ENCODE data around the gene SNAP23. TPM values are rescaled to one million over a fixed set of nuclear protein-coding genes. Genes with fewer than 3 reads are reported as not detected.
"Not testable (repeated sequence)": the region's sequence is repeated elsewhere in the genome, so short reads cannot be mapped to it uniquely, and the experiment has no call there.

Gene SNAP23
- total RNA-seq, 2 experiments from 2014 or later = 43.1 to 46.8 TPM

- Mint-ChIP-seq H3K36me3 (peaks cover 28% of the 10 kb centered on the region), H3K27ac (peak overlapping the region; percentile 89), H3K4me1 (ENCODE audit: low read depth) (peaks cover 56% of the 10 kb centered on the region), H3K4me3 (peak overlapping the region; percentile 95), H3K27me3 (no peaks in the 10 kb centered on the region), H3K9me3 (no peaks in the 10 kb centered on the region)
- no peak for DNase-seq
- POLR2A ChIA-PET = interaction anchor here (0.7 to 2.1 kb wide), 4 partner anchors 26 to 188 kb away, joined by 3 to 10 read pairs (median 6); partner anchors contain the start of genes SNAP23 and STARD9
- CTCF ChIA-PET = interaction anchor here (1.3 kb wide), 1 partner anchor 27 kb away, joined by 4 read pairs; the partner anchor contains the start of gene STARD9
- intact Hi-C loops (cut with micrococcal nuclease) = loop anchor here (1.0 to 2.0 kb wide), 3 partner anchors 27 to 102 kb away; partner anchors contain the start of genes STARD9 and ZNF106
Measured at GRCh38 chr15:42547918-42548248, 52.4 kb downstream of the SNAP23 start.

- POLR2A ChIA-PET = interaction anchor here (0.6 to 2.1 kb wide), 6 partner anchors 25 to 188 kb away, joined by 3 to 10 read pairs (median 4); partner anchors contain the start of genes SNAP23, STARD9 and ZNF106
- Mint-ChIP-seq H3K9me3 (no peaks in the 10 kb centered on the region), H3K36me3 (peaks cover 28% of the 10 kb centered on the region), H3K27ac (peak within 1 kb of the TSS; percentile 89), H3K4me3 (peak within 1 kb of the TSS; percentile 95), H3K27me3 (no peaks in the 10 kb centered on the region), H3K4me1 (ENCODE audit: low read depth) (peaks cover 57% of the 10 kb centered on the region)
- intact Hi-C loops (cut with micrococcal nuclease) = loop anchor here (1.0 to 2.0 kb wide), 3 partner anchors 27 to 102 kb away; partner anchors contain the start of genes STARD9 and ZNF106
- CTCF ChIA-PET = interaction anchor here (1.3 kb wide), 1 partner anchor 27 kb away, joined by 4 read pairs; the partner anchor contains the start of gene STARD9
- peak; percentile 92 for DNase-seq
Measured at GRCh38 chr15:42548249-42549031, 53.0 kb downstream of the SNAP23 start, which contains the start of the genes HAUS2 and LRRC57. TSS of gene HAUS2 (plus strand) at chr15:42548838. CDS start at chr15:42548873, 35 bp downstream. TSS of gene LRRC57 (minus strand) at chr15:42548793. CDS start at chr15:42548434, 359 bp downstream.

GRCh38 chr15:42549032-42549491 lies 53.6 kb downstream of the SNAP23 start:
- DNase-seq = no peak
- Mint-ChIP-seq H3K9me3 (no peaks in the 10 kb centered on the region), H3K36me3 (peaks cover 24% of the 10 kb centered on the region), H3K4me3 (peak overlapping the region; percentile 95), H3K27me3 (no peaks in the 10 kb centered on the region), H3K27ac (peak overlapping the region; percentile 89), H3K4me1 (ENCODE audit: low read depth) (peaks cover 63% of the 10 kb centered on the region)
- ChIA-PET CTCF (interaction anchor here (1.3 kb wide), 1 partner anchor 26 kb away, joined by 4 read pairs; the partner anchor contains the start of gene STARD9), POLR2A (interaction anchor here (0.6 to 2.1 kb wide), 5 partner anchors 25 to 91 kb away, joined by 3 to 10 read pairs (median 5); partner anchors contain the start of genes SNAP23, STARD9 and ZNF106)
- intact Hi-C loops (cut with micrococcal nuclease) = loop anchor here (2.0 kb wide), 1 partner anchor 58 kb away; the partner anchor contains the start of gene ZNF106

GRCh38 chr15:42549741-42550392 lies 54.4 kb downstream of the SNAP23 start:
- Mint-ChIP-seq H3K27ac (peak overlapping the region; percentile 31), H3K36me3 (peaks cover 23% of the 10 kb centered on the region), H3K4me1 (ENCODE audit: low read depth) (peaks cover 62% of the 10 kb centered on the region), H3K27me3 (no peaks in the 10 kb centered on the region), H3K4me3 (peak overlapping the region; percentile 95), H3K9me3 (no peaks in the 10 kb centered on the region)
- DNase-seq = no peak
- CTCF ChIA-PET = no interaction called here
- intact Hi-C loops (cut with micrococcal nuclease) = loop anchor here (2.0 kb wide), 1 partner anchor 59 kb away; the partner anchor contains the start of gene ZNF106
- POLR2A ChIA-PET = interaction anchor here (0.6 to 1.9 kb wide), 3 partner anchors 11 to 59 kb away, joined by 3 to 10 read pairs (median 5); partner anchors contain the start of genes SNAP23 and ZNF106

GRCh38 chr15:42553554-42553953 lies 58.1 kb downstream of the SNAP23 start:
- Mint-ChIP-seq H3K36me3 (peaks cover 9% of the 10 kb centered on the region), H3K4me1 (ENCODE audit: low read depth) (peaks cover 30% of the 10 kb centered on the region), H3K27ac (no peak overlapping the region), H3K27me3 (no peaks in the 10 kb centered on the region), H3K9me3 (no peaks in the 10 kb centered on the region), H3K4me3 (no peak overlapping the region)
- no peak for DNase-seq
- CTCF ChIA-PET = no interaction called here
- intact Hi-C loops (cut with micrococcal nuclease) = no loop called here
- POLR2A ChIA-PET = no interaction called here

- H3K9me3 Mint-ChIP-seq; intact Hi-C loops (cut with micrococcal nuclease); H3K27ac Mint-ChIP-seq; H3K27me3 Mint-ChIP-seq; H3K4me3 Mint-ChIP-seq; POLR2A ChIA-PET; DNase-seq: not testable (repeated sequence)
- peaks cover 14% of the 10 kb centered on the region for H3K4me1 Mint-ChIP-seq (ENCODE audit: low read depth)
- CTCF ChIA-PET = interaction anchor here (0.7 kb wide), 1 partner anchor 28 kb away, joined by 3 read pairs; no protein-coding TSS in a partner anchor
- H3K36me3 Mint-ChIP-seq = peaks cover 19% of the 10 kb centered on the region
Measured at GRCh38 chr15:42556550-42557207, 61.2 kb downstream of the SNAP23 start.

- Mint-ChIP-seq H3K27ac (no peak overlapping the region), H3K4me3 (no peak overlapping the region), H3K27me3 (no peaks in the 10 kb centered on the region), H3K4me1 (ENCODE audit: low read depth) (peaks cover 4% of the 10 kb centered on the region), H3K36me3 (peaks cover 24% of the 10 kb centered on the region), H3K9me3 (no peaks in the 10 kb centered on the region)
- POLR2A ChIA-PET = no interaction called here
- DNase-seq = no peak
- CTCF ChIA-PET = interaction anchor here (0.8 kb wide), 1 partner anchor 31 kb away, joined by 3 read pairs; no protein-coding TSS in a partner anchor
- intact Hi-C loops (cut with micrococcal nuclease) = no loop called here
Measured at GRCh38 chr15:42558739-42559138, 63.3 kb downstream of the SNAP23 start.

GRCh38 chr15:42575188-42576039 lies 80.0 kb downstream of the SNAP23 start, which contains the start of gene STARD9:
TSS of gene STARD9 (plus strand) at chr15:42575606. CDS start at chr15:42575716, 110 bp downstream.
- intact Hi-C loops (cut with micrococcal nuclease) = loop anchor here (1.0 to 10.0 kb wide), 7 partner anchors 27 to 609 kb away; partner anchors contain the start of genes CCNDBP1, CDAN1, GANC and HAUS2
- ChIA-PET CTCF (interaction anchor here (1.0 to 1.5 kb wide), 3 partner anchors 20 to 76 kb away, joined by 3 to 5 read pairs (median 4); partner anchors contain the start of genes HAUS2 and LRRC57), POLR2A (interaction anchor here (0.7 to 2.0 kb wide), 2 partner anchors 27 to 84 kb away, joined by 3 to 9 read pairs; partner anchors contain the start of genes HAUS2, LRRC57 and ZNF106)

GRCh38 chr15:42576040-42576594 lies 80.7 kb downstream of the SNAP23 start:
- Mint-ChIP-seq H3K27ac (no peak overlapping the region), H3K4me3 (peak overlapping the region; percentile 84), H3K27me3 (peaks cover 19% of the 10 kb centered on the region), H3K4me1 (ENCODE audit: low read depth) (peaks cover 20% of the 10 kb centered on the region), H3K36me3 (no peaks in the 10 kb centered on the region), H3K9me3 (no peaks in the 10 kb centered on the region)
- ChIA-PET CTCF (interaction anchor here (1.0 to 1.5 kb wide), 3 partner anchors 20 to 75 kb away, joined by 3 to 5 read pairs (median 4); partner anchors contain the start of genes HAUS2 and LRRC57), POLR2A (interaction anchor here (0.7 to 2.0 kb wide), 2 partner anchors 28 to 85 kb away, joined by 3 to 9 read pairs; partner anchors contain the start of genes HAUS2, LRRC57 and ZNF106)
- no peak for DNase-seq
- intact Hi-C loops (cut with micrococcal nuclease) = loop anchor here (5.0 to 10.0 kb wide), 4 partner anchors 161 to 609 kb away; partner anchors contain the start of genes CCNDBP1, CDAN1, GANC and TMEM87A

More at GRCh38 chr15:42575188-42576039, 80.0 kb downstream of the SNAP23 start, which contains the start of gene STARD9:
- Mint-ChIP-seq H3K4me3 (peak within 1 kb of the TSS; percentile 84), H3K27me3 (peaks cover 15% of the 10 kb centered on the region), H3K4me1 (ENCODE audit: low read depth) (peaks cover 15% of the 10 kb centered on the region), H3K27ac (no peak within 1 kb of the TSS), H3K36me3 (no peaks in the 10 kb centered on the region), H3K9me3 (no peaks in the 10 kb centered on the region)
- peak; percentile 97 for DNase-seq

- ChIA-PET CTCF (no interaction called here), POLR2A (no interaction called here)
- Mint-ChIP-seq H3K36me3 (no peaks in the 10 kb centered on the region), H3K27me3 (peaks cover 19% of the 10 kb centered on the region), H3K27ac (no peak overlapping the region), H3K4me3 (peak overlapping the region; percentile 84), H3K4me1 (ENCODE audit: low read depth) (peaks cover 26% of the 10 kb centered on the region), H3K9me3 (no peaks in the 10 kb centered on the region)
- no peak for DNase-seq
- intact Hi-C loops (cut with micrococcal nuclease) = loop anchor here (5.0 to 10.0 kb wide), 4 partner anchors 161 to 608 kb away; partner anchors contain the start of genes CCNDBP1, CDAN1, GANC and TMEM87A
Measured at GRCh38 chr15:42576776-42577175, 81.3 kb downstream of the SNAP23 start.

All from activated CD4-positive, alpha-beta memory T cell treated with anti-CD3 and anti-CD28 coated beads for 36 hours (primary cell).